ENCODE measurements around the gene LPP. TPM values are rescaled to one million over a fixed set of nuclear protein-coding genes. Genes with fewer than 3 reads are reported as not detected.

Gene LPP
- total and polyA plus RNA-seq, 2 of the 4 experiments (the other 2 are of a cell fraction) = 16.0 to 130 TPM

GRCh38 chr3:188266562-188267274, 112.8 kb downstream of the LPP start:
- Histone ChIP-seq H3K4me1 (ENCODE audit: control insufficient read depth, insufficient read depth, low read length) (peaks cover 52% of the 10 kb centered on the region), H4K5ac (ENCODE audit: low read depth, low read length) (peak overlapping the region; percentile 82), H3K9ac (ENCODE audit: low read depth, low read length) (peak overlapping the region; percentile 81), H2AK9ac (replicated peaks; ENCODE audit: low read depth, low read length, poor library complexity) (peak overlapping the region; percentile 84), H3K56ac (ENCODE audit: extremely low read depth, insufficient read depth, low read length) (peak overlapping the region; percentile 99), H2BK120ac (ENCODE audit: low read depth, low read length) (peak overlapping the region; percentile 99), H3K14ac (replicated peaks; ENCODE audit: low read depth, low read length) (peak overlapping the region; percentile 99), H2AFZ (replicated peaks; ENCODE audit: low read length, poor library complexity) (no peak overlapping the region), H4K91ac (ENCODE audit: insufficient read depth, low read depth, low read length) (peak overlapping the region; percentile 100), H2BK20ac (ENCODE audit: low read depth, low read length) (peak overlapping the region; percentile 98), H2AK5ac (ENCODE audit: low read depth, low read length) (peak overlapping the region; percentile 99), H4K8ac (ENCODE audit: low read depth in 2 of 2, low read length in 2 of 2) (peak overlapping the region; percentile 93 to 98), H3K36me3 (ENCODE audit: control insufficient read depth, insufficient read depth, low read length) (no peaks in the 10 kb centered on the region; the same call in 1 of the 2 replicates), H3K23ac (ENCODE audit: low read depth, low read length) (peak overlapping the region; percentile 100), H3K27ac (ENCODE audit: insufficient read depth, low read length) (peak overlapping the region; percentile 94), H3K79me1 (ENCODE audit: low read depth in 1 of 2, low read length in 2 of 2) (peaks cover 33 to 66% of the 10 kb centered on the region in 2 experiments), H3K4me2 (ENCODE audit: low read depth, low read length) (peak overlapping the region; percentile 97), H2BK5ac (ENCODE audit: low read depth, low read length, poor library complexity, severe bottlenecking) (peak overlapping the region; percentile 99), H3K27me3 (ENCODE audit: control insufficient read depth, insufficient read depth, low read length) (no peaks in the 10 kb centered on the region), H4K20me1 (ENCODE audit: insufficient read depth, low read length) (peaks cover 3% of the 10 kb centered on the region), H3K4ac (ENCODE audit: low read depth, low read length) (peak overlapping the region; percentile 100), H3K9me1 (ENCODE audit: insufficient read depth, low read length) (peaks cover 32% of the 10 kb centered on the region), H3K4me3 (ENCODE audit: insufficient read depth, low read depth, low read length) (peak overlapping the region; percentile 51; the same call in 1 of the 2 replicates), H2BK15ac (ENCODE audit: low read depth, low read length) (peak overlapping the region; percentile 97), H3K18ac (ENCODE audit: low read depth, low read length) (peak overlapping the region; percentile 99), H3K9me3 (ENCODE audit: control insufficient read depth, insufficient read depth, low read length) (no peaks in the 10 kb centered on the region)
- DNase-seq = peak; percentile 86
- no CpG with 5 or more reads among the region's 10 CpGs for WGBS, 2 experiments (ENCODE audit: extremely low coverage in 2 of 2, insufficient read length in 1 of 2)
- in situ Hi-C loops (cut with MboI; ENCODE audit: low sequenced_read_pairs) (loop anchor here (10.0 kb wide), 2 partner anchors 522 to 688 kb away; partner anchors contain the start of gene BCL6), dilution Hi-C loops (cut with HindIII; ENCODE audit: low sequenced_read_pairs, unreplicated experiment) (no loop called here), intact Hi-C loops (cut with micrococcal nuclease) (loop anchor here (1.0 to 10.0 kb wide), 5 partner anchors 54 to 684 kb away; no protein-coding TSS in a partner anchor)
- ChIA-PET POLR2A (ENCODE audit: unreplicated experiment) (interaction anchor here (0.7 to 0.9 kb wide), 2 partner anchors 10 to 521 kb away, joined by 3 read pairs; partner anchors contain the start of gene BCL6), CTCF (interaction anchor here (0.6 to 1.2 kb wide), 2 partner anchors 28 to 530 kb away, joined by 3 read pairs; no protein-coding TSS in a partner anchor)
- ATAC-seq (ENCODE audit: low read depth) = peak; percentile 33
- TF ChIP-seq MAZ (IDR thresholded peaks at IDR 0.05; ENCODE audit: borderline replicate concordance, low read depth, low read length) (0 out of 2 replicates have a peak, but pooled peaks have one; percentile 21), RCOR1 (IDR thresholded peaks at IDR 0.05; ENCODE audit: insufficient replicate concordance, low read length) (no peak), RFX5 (IDR thresholded peaks at IDR 0.05; ENCODE audit: low read depth, low read length) (peak; percentile 46; the same call in 1 of the 2 replicates), RAD21 (IDR thresholded peaks at IDR 0.05; ENCODE audit: low read length) (no peak), CEBPB (IDR thresholded peaks at IDR 0.05; ENCODE audit: low read depth, low read length) (peak; percentile 60; the same call in 1 of the 2 replicates), POLR2A (IDR thresholded peaks at IDR 0.05; ENCODE audit: low read depth, low read length) (0 out of 2 replicates have a peak, but pooled peaks have one; percentile 28)
- BruUV-seq (replicated peaks) = TSS peak; percentile 35
